ENCODE measurements around the gene MAP2K5.

The MAP2K5 gene

GRCh38 chr15:67690936-67691335 is 148.4 kb downstream of the MAP2K5 start:
- H3K27me3 ChIP-seq (ENCODE audit: control insufficient read depth, insufficient read depth, low read length): no peaks in the 10 kb centered on the region
- no peak for DNase-seq (ENCODE audit: low read depth, low spot score)
- no peaks in the 10 kb centered on the region for H3K4me1 ChIP-seq (ENCODE audit: control insufficient read depth, insufficient read depth, low read length)
- no peaks in the 10 kb centered on the region for H3K36me3 ChIP-seq (ENCODE audit: control insufficient read depth, insufficient read depth, low read length)
- no peak overlapping the region for H3K4me3 ChIP-seq (ENCODE audit: low read length)
- H3K9me3 ChIP-seq (ENCODE audit: control insufficient read depth, insufficient read depth, low read length): no peaks in the 10 kb centered on the region
- H3K27ac ChIP-seq (ENCODE audit: low read length): no peak overlapping the region
- WGBS (ENCODE audit: insufficient coverage, insufficient read length): no CpG with 5 or more reads among the region's 3 CpGs

- no peaks in the 10 kb centered on the region for H3K4me1 ChIP-seq (ENCODE audit: control insufficient read depth, insufficient read depth, low read length)
- no peak for DNase-seq (ENCODE audit: low read depth, low spot score)
- no peaks in the 10 kb centered on the region for H3K36me3 ChIP-seq (ENCODE audit: control insufficient read depth, insufficient read depth, low read length)
- H3K4me3 ChIP-seq (ENCODE audit: low read length): no peak overlapping the region
- no peaks in the 10 kb centered on the region for H3K27me3 ChIP-seq (ENCODE audit: control insufficient read depth, insufficient read depth, low read length)
- WGBS (ENCODE audit: insufficient coverage, insufficient read length): no CpG with 5 or more reads among the region's 4 CpGs
- H3K27ac ChIP-seq (ENCODE audit: low read length): no peak overlapping the region
- no peaks in the 10 kb centered on the region for H3K9me3 ChIP-seq (ENCODE audit: control insufficient read depth, insufficient read depth, low read length)
These were observed 148.9 kb downstream of the MAP2K5 start for GRCh38 chr15:67691450-67691849.

- WGBS (ENCODE audit: insufficient coverage, insufficient read length): no CpG with 5 or more reads among the region's 3 CpGs
- Histone ChIP-seq H3K9me3 (ENCODE audit: control insufficient read depth, insufficient read depth, low read length) (no peaks in the 10 kb centered on the region), H3K27ac (ENCODE audit: low read length) (no peak overlapping the region), H3K4me3 (ENCODE audit: low read length) (no peak overlapping the region), H3K36me3 (ENCODE audit: control insufficient read depth, insufficient read depth, low read length) (no peaks in the 10 kb centered on the region), H3K4me1 (ENCODE audit: control insufficient read depth, insufficient read depth, low read length) (no peaks in the 10 kb centered on the region), H3K27me3 (ENCODE audit: control insufficient read depth, insufficient read depth, low read length) (no peaks in the 10 kb centered on the region)
- no peak for DNase-seq (ENCODE audit: low read depth, low spot score)
These were observed 150.1 kb downstream of the MAP2K5 start for GRCh38 chr15:67692573-67692972.

- Histone ChIP-seq H3K27me3 (ENCODE audit: control insufficient read depth, insufficient read depth, low read length) (no peaks in the 10 kb centered on the region), H3K9me3 (ENCODE audit: control insufficient read depth, insufficient read depth, low read length) (no peaks in the 10 kb centered on the region), H3K27ac (ENCODE audit: low read length) (no peak overlapping the region), H3K36me3 (ENCODE audit: control insufficient read depth, insufficient read depth, low read length) (no peaks in the 10 kb centered on the region), H3K4me1 (ENCODE audit: control insufficient read depth, insufficient read depth, low read length) (no peaks in the 10 kb centered on the region), H3K4me3 (ENCODE audit: low read length) (no peak overlapping the region)
- no peak for DNase-seq (ENCODE audit: low read depth, low spot score)
- WGBS (ENCODE audit: insufficient coverage, insufficient read length): no CpG with 5 or more reads among the region's 1 CpG
These were observed 153.6 kb downstream of the MAP2K5 start for GRCh38 chr15:67696087-67696486.

GRCh38 chr15:67700023-67700422 is 157.5 kb downstream of the MAP2K5 start:
- H3K27me3 ChIP-seq (ENCODE audit: control insufficient read depth, insufficient read depth, low read length): no peaks in the 10 kb centered on the region
- H3K4me1 ChIP-seq (ENCODE audit: control insufficient read depth, insufficient read depth, low read length): no peaks in the 10 kb centered on the region
- no peaks in the 10 kb centered on the region for H3K9me3 ChIP-seq (ENCODE audit: control insufficient read depth, insufficient read depth, low read length)
- no peak overlapping the region for H3K4me3 ChIP-seq (ENCODE audit: low read length)
- WGBS (ENCODE audit: insufficient coverage, insufficient read length): no CpG with 5 or more reads among the region's 2 CpGs
- no peak for DNase-seq (ENCODE audit: low read depth, low spot score)
- H3K36me3 ChIP-seq (ENCODE audit: control insufficient read depth, insufficient read depth, low read length): no peaks in the 10 kb centered on the region
- H3K27ac ChIP-seq (ENCODE audit: low read length): no peak overlapping the region

- Histone ChIP-seq H3K4me3 (ENCODE audit: low read length) (no peak overlapping the region), H3K9me3 (ENCODE audit: control insufficient read depth, insufficient read depth, low read length) (no peaks in the 10 kb centered on the region), H3K27me3 (ENCODE audit: control insufficient read depth, insufficient read depth, low read length) (no peaks in the 10 kb centered on the region), H3K4me1 (ENCODE audit: control insufficient read depth, insufficient read depth, low read length) (no peaks in the 10 kb centered on the region), H3K27ac (ENCODE audit: low read length) (no peak overlapping the region), H3K36me3 (ENCODE audit: control insufficient read depth, insufficient read depth, low read length) (no peaks in the 10 kb centered on the region)
- WGBS (ENCODE audit: insufficient coverage, insufficient read length): no CpG with 5 or more reads among the region's 2 CpGs
- no peak for DNase-seq (ENCODE audit: low read depth, low spot score)
These were observed 159.2 kb downstream of the MAP2K5 start for GRCh38 chr15:67701669-67702068.

- Histone ChIP-seq H3K27ac (ENCODE audit: low read length) (no peak overlapping the region), H3K4me1 (ENCODE audit: control insufficient read depth, insufficient read depth, low read length) (peaks cover 2% of the 10 kb centered on the region), H3K9me3 (ENCODE audit: control insufficient read depth, insufficient read depth, low read length) (no peaks in the 10 kb centered on the region), H3K4me3 (ENCODE audit: low read length) (no peak overlapping the region), H3K36me3 (ENCODE audit: control insufficient read depth, insufficient read depth, low read length) (no peaks in the 10 kb centered on the region), H3K27me3 (ENCODE audit: control insufficient read depth, insufficient read depth, low read length) (no peaks in the 10 kb centered on the region)
- no CpG with 5 or more reads among the region's 2 CpGs for WGBS (ENCODE audit: insufficient coverage, insufficient read length)
- DNase-seq (ENCODE audit: low read depth, low spot score): peak; percentile 25
These were observed 165.2 kb downstream of the MAP2K5 start for GRCh38 chr15:67707520-67708283.

- Histone ChIP-seq H3K27ac (ENCODE audit: low read length) (no peak overlapping the region), H3K4me1 (ENCODE audit: control insufficient read depth, insufficient read depth, low read length) (peaks cover 2% of the 10 kb centered on the region), H3K27me3 (ENCODE audit: control insufficient read depth, insufficient read depth, low read length) (no peaks in the 10 kb centered on the region), H3K9me3 (ENCODE audit: control insufficient read depth, insufficient read depth, low read length) (no peaks in the 10 kb centered on the region), H3K36me3 (ENCODE audit: control insufficient read depth, insufficient read depth, low read length) (no peaks in the 10 kb centered on the region), H3K4me3 (ENCODE audit: low read length) (no peak overlapping the region)
- WGBS (ENCODE audit: insufficient coverage, insufficient read length): no CpG with 5 or more reads among the region's 4 CpGs
- no peak for DNase-seq (ENCODE audit: low read depth, low spot score)
These were observed 166.0 kb downstream of the MAP2K5 start for GRCh38 chr15:67708500-67708899.

- no peaks in the 10 kb centered on the region for H3K9me3 ChIP-seq (ENCODE audit: control insufficient read depth, insufficient read depth, low read length)
- no CpG with 5 or more reads among the region's 2 CpGs for WGBS (ENCODE audit: insufficient coverage, insufficient read length)
- no peak overlapping the region for H3K4me3 ChIP-seq (ENCODE audit: low read length)
- no peak overlapping the region for H3K27ac ChIP-seq (ENCODE audit: low read length)
- no peaks in the 10 kb centered on the region for H3K27me3 ChIP-seq (ENCODE audit: control insufficient read depth, insufficient read depth, low read length)
- H3K36me3 ChIP-seq (ENCODE audit: control insufficient read depth, insufficient read depth, low read length): no peaks in the 10 kb centered on the region
- no peak for DNase-seq (ENCODE audit: low read depth, low spot score)
- H3K4me1 ChIP-seq (ENCODE audit: control insufficient read depth, insufficient read depth, low read length): no peaks in the 10 kb centered on the region
These were observed 172.7 kb downstream of the MAP2K5 start for GRCh38 chr15:67715170-67715569.

- no peak overlapping the region for H3K4me3 ChIP-seq (ENCODE audit: low read length)
- WGBS (ENCODE audit: insufficient coverage, insufficient read length): no CpG with 5 or more reads among the region's 4 CpGs
- no peaks in the 10 kb centered on the region for H3K27me3 ChIP-seq (ENCODE audit: control insufficient read depth, insufficient read depth, low read length)
- no peaks in the 10 kb centered on the region for H3K9me3 ChIP-seq (ENCODE audit: control insufficient read depth, insufficient read depth, low read length)
- no peak for DNase-seq (ENCODE audit: low read depth, low spot score)
- no peak overlapping the region for H3K27ac ChIP-seq (ENCODE audit: low read length)
- H3K4me1 ChIP-seq (ENCODE audit: control insufficient read depth, insufficient read depth, low read length): no peaks in the 10 kb centered on the region
- H3K36me3 ChIP-seq (ENCODE audit: control insufficient read depth, insufficient read depth, low read length): no peaks in the 10 kb centered on the region
These were observed 173.7 kb downstream of the MAP2K5 start for GRCh38 chr15:67716171-67716570.

GRCh38 chr15:67717776-67718175 is 175.3 kb downstream of the MAP2K5 start:
- DNase-seq (ENCODE audit: low read depth, low spot score): no peak
- no CpG with 5 or more reads among the region's 1 CpG for WGBS (ENCODE audit: insufficient coverage, insufficient read length)
- Histone ChIP-seq H3K27ac (ENCODE audit: low read length) (no peak overlapping the region), H3K9me3 (ENCODE audit: control insufficient read depth, insufficient read depth, low read length) (no peaks in the 10 kb centered on the region), H3K4me3 (ENCODE audit: low read length) (no peak overlapping the region), H3K27me3 (ENCODE audit: control insufficient read depth, insufficient read depth, low read length) (no peaks in the 10 kb centered on the region), H3K36me3 (ENCODE audit: control insufficient read depth, insufficient read depth, low read length) (no peaks in the 10 kb centered on the region), H3K4me1 (ENCODE audit: control insufficient read depth, insufficient read depth, low read length) (no peaks in the 10 kb centered on the region)
